ENCODE data around the gene ARL3.
A peak's percentile ranks its signal among the peaks of the same experiment; 100 is the strongest.
"Not testable (repeated sequence)": the region's sequence is repeated elsewhere in the genome, so short reads cannot be mapped to it uniquely, and the experiment has no call there.

ARL3 gene

GRCh38 chr10:102670065-102670670 lies 44.0 kb downstream of the ARL3 start:
- DNase-seq, result no peak

GRCh38 chr10:102669206-102670064 lies 44.8 kb downstream of the ARL3 start:
- DNase-seq, result no peak

- no peak for DNase-seq
Measured at GRCh38 chr10:102668326-102669107, 45.7 kb downstream of the ARL3 start.

GRCh38 chr10:102667411-102667810 lies 46.8 kb downstream of the ARL3 start:
- DNase-seq, result not testable (repeated sequence)

- no peak for DNase-seq
Measured at GRCh38 chr10:102665904-102666509, 48.2 kb downstream of the ARL3 start.

GRCh38 chr10:102661658-102662028 lies 52.6 kb downstream of the ARL3 start:
- DNase-seq, result no peak

GRCh38 chr10:102660888-102661657 lies 53.1 kb downstream of the ARL3 start:
- peak in 1 of 4 experiments; percentile 37 for DNase-seq

- no peak for DNase-seq
Measured at GRCh38 chr10:102658802-102659201, 55.4 kb downstream of the ARL3 start.

GRCh38 chr10:102657984-102658724 lies 56.0 kb downstream of the ARL3 start:
- DNase-seq, result no peak

- no peak for DNase-seq
Measured at GRCh38 chr10:102657451-102657850, 56.7 kb downstream of the ARL3 start.

GRCh38 chr10:102656791-102657371 lies 57.3 kb downstream of the ARL3 start:
- DNase-seq, result no peak

GRCh38 chr10:102656026-102656425 lies 58.2 kb downstream of the ARL3 start:
- DNase-seq, result no peak

- no peak for DNase-seq
Measured at GRCh38 chr10:102654969-102655368, 59.2 kb downstream of the ARL3 start.

- DNase-seq, result no peak
Measured at GRCh38 chr10:102654566-102654965, 59.6 kb downstream of the ARL3 start.

- DNase-seq, result no peak
Measured at GRCh38 chr10:102653060-102653459, 61.1 kb downstream of the ARL3 start.

GRCh38 chr10:102652170-102652916 lies 61.9 kb downstream of the ARL3 start:
- no peak for DNase-seq

- no peak for DNase-seq
Measured at GRCh38 chr10:102651455-102652169, 62.6 kb downstream of the ARL3 start.

GRCh38 chr10:102650655-102651454 lies 63.3 kb downstream of the ARL3 start:
- DNase-seq, result no peak
